GM12892 (cell line): ENCODE results near the gene LAMA2.

ENCODE experiments used
- DNase-seq: peaks from one replicate; pipeline ENCODE4 v3.0.0; 2011; ENCODE audit not compliant: insufficient read length
- FAIRE-seq: peaks from 2 replicates; lab custom pipeline; 2011; peaks lifted over from hg19 to GRCh38; lab: Jason Lieb, UNC
- POLR2A ChIP-seq: IDR thresholded peaks from 2 replicates; pipeline ENCODE4 v1.6.1; 2011; ENCODE audit warnings: low read depth, low read length, control low read depth
- POLR2AphosphoS5 ChIP-seq: IDR thresholded peaks from 2 replicates; pipeline ENCODE4 v1.6.1; 2011; ENCODE audit warnings: low read depth, low read length, control low read depth
- TAF1 ChIP-seq: IDR thresholded peaks from 2 replicates; pipeline ENCODE4 v1.6.1; 2011; ENCODE audit warnings: low read depth, mild to moderate bottlenecking, control low read depth, low read length, borderline replicate concordance

The LAMA2 gene

GRCh38 chr6:129273161-129273560 lies 390.2 kb downstream of the LAMA2 start:
- no peak for DNase-seq
- TF ChIP-seq TAF1 (no peak), POLR2AphosphoS5 (no peak), POLR2A (no peak)
- FAIRE-seq: no peak

DNA sequence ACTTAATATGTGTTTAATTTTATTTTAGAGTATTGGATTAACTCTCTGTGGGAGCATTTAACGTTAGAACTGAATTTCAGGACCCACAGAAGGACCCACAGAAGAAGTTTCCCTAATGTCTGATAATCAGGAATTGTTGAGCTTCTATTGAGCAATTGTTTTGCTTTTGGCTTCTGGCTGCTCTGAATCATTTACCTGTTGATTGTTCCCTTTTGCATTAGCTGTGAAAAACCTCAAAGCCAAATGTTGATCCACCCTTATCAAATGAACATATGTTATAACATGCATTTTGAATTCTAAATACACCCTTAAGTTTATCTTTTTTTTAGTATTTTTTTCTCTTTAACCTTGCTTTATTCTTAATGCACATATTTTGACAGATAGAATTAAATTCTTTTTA lies 393.5 kb downstream of the LAMA2 start:
- FAIRE-seq: no peak
- DNase-seq: no peak
- TF ChIP-seq TAF1 (no peak), POLR2A (no peak), POLR2AphosphoS5 (no peak)

GRCh38 chr6:129276986-129277385 lies 394.0 kb downstream of the LAMA2 start:
- FAIRE-seq (no peak), DNase-seq (no peak)
- TF ChIP-seq TAF1 (no peak), POLR2A (no peak), POLR2AphosphoS5 (no peak)

- no peak for DNase-seq
- no peak for TF ChIP-seq POLR2AphosphoS5
- TF ChIP-seq POLR2A: no peak
- TF ChIP-seq TAF1: no peak
- FAIRE-seq: no peak
These were observed 396.7 kb downstream of the LAMA2 start for GRCh38 chr6:129279343-129280292.

DNA sequence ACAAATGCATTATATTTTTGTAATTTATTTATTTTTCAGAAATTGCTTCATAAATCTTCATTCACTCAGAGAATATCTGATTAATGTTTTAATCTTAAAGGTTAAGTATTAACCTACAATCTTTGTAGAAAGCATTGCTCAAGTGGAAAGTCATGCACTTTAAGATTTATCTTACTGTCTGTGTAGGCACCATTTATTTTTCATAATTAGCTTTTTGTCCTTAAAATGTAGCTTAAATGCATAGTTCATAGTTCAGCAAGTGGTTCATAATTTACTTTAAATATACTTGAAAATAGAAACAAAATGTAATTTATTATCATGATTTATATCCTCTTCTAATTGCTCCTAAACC lies 397.3 kb downstream of the LAMA2 start:
- DNase-seq (no peak), FAIRE-seq (no peak)
- TF ChIP-seq TAF1 (no peak), POLR2AphosphoS5 (no peak), POLR2A (no peak)

DNA sequence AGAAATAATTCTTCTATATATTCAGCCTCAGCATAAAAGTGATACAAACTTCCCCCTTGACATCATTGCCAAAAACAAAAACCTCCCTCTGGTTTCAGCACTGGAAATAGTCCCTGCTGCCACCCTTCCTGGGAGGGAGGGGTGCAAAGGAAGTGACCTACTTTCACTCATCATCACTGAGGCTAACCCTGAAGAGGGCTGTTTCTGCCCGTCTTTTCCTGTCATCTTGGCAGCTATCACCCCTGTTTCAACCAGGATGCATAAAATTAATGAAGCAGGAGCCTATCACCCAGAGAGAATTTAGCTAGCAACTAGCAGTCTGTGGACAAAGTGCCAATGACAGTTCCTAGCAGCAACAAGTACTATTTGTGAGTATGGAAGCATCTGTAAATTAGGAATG lies 397.8 kb downstream of the LAMA2 start:
- TF ChIP-seq POLR2A: no peak
- no peak for TF ChIP-seq POLR2AphosphoS5
- TF ChIP-seq TAF1: no peak
- FAIRE-seq (no peak), DNase-seq (no peak)

GRCh38 chr6:129281168-129281796 lies 398.3 kb downstream of the LAMA2 start:
- FAIRE-seq (no peak), DNase-seq (no peak)
- TF ChIP-seq POLR2A (no peak), POLR2AphosphoS5 (no peak), TAF1 (no peak)

GRCh38 chr6:129282019-129282418 lies 399.1 kb downstream of the LAMA2 start:
- FAIRE-seq: no peak
- TF ChIP-seq POLR2A: no peak
- no peak for TF ChIP-seq POLR2AphosphoS5
- no peak for TF ChIP-seq TAF1
- DNase-seq: no peak

GRCh38 chr6:129284225-129284624 lies 401.3 kb downstream of the LAMA2 start:
- no peak for FAIRE-seq
- no peak for TF ChIP-seq TAF1
- no peak for TF ChIP-seq POLR2A
- no peak for TF ChIP-seq POLR2AphosphoS5
- no peak for DNase-seq

GRCh38 chr6:129287231-129288177 lies 404.6 kb downstream of the LAMA2 start:
- DNase-seq: no peak
- no peak for FAIRE-seq
- TF ChIP-seq POLR2AphosphoS5: no peak

- no peak for DNase-seq
- FAIRE-seq: no peak
- no peak for TF ChIP-seq POLR2AphosphoS5
- TF ChIP-seq TAF1: no peak
- TF ChIP-seq POLR2A: no peak
These were observed 406.5 kb downstream of the LAMA2 start for GRCh38 chr6:129289442-129289841.
